GM18858 (cell line): ENCODE data around the gene MRPL28.
"Not testable (repeated sequence)": the region's sequence is repeated elsewhere in the genome, so short reads cannot be mapped to it uniquely, and the experiment has no call there.

Experiments
- ATAC-seq: cut with Tn5 transposase; IDR thresholded peaks from one replicate; pipeline ENCODE4 v1.9.1; 2021; ENCODE audit not compliant: unreplicated experiment

Gene MRPL28

GRCh38 chr16:341095-341973 is 29.0 kb downstream of the MRPL28 start:
- ATAC-seq = not testable (repeated sequence)

GRCh38 chr16:340370-341091 is 29.8 kb downstream of the MRPL28 start:
- ATAC-seq = no peak

- ATAC-seq = no peak
These were observed 30.7 kb downstream of the MRPL28 start for GRCh38 chr16:339680-340079.

DNA sequence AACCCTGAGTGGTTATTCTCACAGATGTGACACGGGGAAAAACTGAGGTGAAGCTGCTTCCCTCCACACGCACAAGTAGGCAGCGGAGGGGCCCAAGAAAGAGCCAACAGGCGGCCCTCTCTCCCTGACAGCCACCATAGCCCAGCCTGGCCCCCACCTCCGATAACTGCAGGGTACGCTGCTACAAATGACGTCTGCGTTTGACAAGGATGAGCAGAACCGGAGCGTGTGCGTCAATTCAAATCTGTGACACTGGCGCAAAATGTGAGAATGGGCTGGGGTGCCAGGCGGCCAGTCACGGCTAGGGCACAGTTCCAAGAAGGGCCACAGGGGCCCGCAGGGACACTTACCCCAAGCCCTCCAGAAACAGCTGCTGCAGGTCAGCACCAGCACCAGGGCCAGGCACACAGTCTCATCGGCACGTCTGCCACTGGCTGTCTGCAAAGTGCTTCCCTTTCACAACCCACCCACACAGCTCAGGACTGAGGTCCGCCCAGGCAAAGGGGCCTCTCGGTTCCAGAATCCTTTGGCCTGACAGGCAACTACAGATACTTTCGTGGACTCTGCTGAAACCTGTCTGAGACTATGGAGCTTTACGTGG is 32.3 kb downstream of the MRPL28 start:
- no peak for ATAC-seq

DNA sequence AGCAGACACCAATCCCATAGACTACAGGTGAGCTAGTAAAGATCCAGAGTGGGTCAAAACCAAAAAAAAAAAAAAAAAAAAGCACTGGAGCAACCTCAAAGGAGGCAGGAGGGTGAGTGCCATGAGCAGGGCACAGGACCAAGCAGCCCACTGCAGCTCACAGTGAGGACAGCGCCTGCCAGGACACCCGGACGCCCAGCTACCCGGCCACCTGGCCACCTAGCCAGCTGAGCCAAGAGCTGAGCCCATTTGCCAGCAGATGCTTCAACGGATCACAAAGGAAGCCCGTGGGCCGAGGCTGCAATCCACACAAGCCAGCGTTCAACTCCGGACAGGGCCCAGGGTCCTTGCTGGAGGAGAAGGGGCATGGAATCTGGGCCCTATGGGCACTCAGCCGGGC is 32.9 kb downstream of the MRPL28 start:
- ATAC-seq = no peak

DNA sequence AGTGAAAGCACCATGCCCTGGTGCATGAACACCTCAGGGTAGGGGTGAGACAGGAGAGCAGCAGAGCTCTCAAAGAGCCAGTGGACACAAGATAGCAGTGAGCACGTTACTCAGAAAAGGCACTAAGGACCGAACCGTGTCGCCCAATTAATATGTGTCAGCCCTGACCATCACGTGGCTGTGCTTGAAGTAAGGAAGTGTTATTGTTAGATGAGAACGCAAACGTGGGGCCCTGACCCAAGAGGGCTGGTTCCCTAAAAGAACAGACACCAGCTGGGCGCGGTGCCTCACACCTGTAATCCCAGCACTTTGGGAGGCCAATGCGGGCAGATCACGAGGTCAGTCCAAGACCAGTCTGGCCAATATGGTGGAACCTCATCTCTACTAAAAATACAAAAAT is 34.1 kb downstream of the MRPL28 start:
- ATAC-seq = no peak

- not testable (repeated sequence) for ATAC-seq
These were observed 35.3 kb downstream of the MRPL28 start for GRCh38 chr16:334861-335632.

DNA sequence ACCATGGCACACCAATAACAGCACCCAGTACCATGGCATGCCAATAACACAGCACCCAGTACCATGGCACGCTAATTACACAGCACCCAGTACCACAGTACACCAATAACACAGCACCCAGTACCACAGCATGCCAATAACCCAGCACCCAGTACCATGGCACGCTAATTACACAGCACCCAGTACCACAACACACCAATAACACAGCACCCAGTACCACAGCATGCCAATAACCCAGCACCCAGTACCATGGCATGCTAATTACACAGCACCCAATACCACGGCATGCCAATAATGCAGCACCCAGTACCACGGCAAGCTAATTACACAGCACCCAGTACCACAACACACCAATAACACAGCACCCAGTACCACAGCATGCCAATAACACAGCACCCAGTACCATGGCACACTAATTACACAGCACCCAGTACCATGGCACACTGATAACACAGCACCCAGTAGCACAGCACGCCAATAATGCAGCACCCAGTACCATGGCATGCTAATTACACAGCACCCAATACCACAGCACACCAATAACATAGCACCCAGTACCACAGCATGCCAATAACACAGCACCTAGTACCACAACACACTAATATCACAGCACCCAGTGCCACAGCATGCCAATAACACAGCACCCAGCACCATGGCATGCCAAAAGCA is 36.0 kb downstream of the MRPL28 start:
- not testable (repeated sequence) for ATAC-seq

- ATAC-seq = no peak
These were observed 36.8 kb downstream of the MRPL28 start for GRCh38 chr16:333406-334094.

- ATAC-seq = not testable (repeated sequence)
These were observed 39.0 kb downstream of the MRPL28 start for GRCh38 chr16:331181-331814.

- no peak for ATAC-seq
These were observed 39.6 kb downstream of the MRPL28 start for GRCh38 chr16:330741-331140.

DNA sequence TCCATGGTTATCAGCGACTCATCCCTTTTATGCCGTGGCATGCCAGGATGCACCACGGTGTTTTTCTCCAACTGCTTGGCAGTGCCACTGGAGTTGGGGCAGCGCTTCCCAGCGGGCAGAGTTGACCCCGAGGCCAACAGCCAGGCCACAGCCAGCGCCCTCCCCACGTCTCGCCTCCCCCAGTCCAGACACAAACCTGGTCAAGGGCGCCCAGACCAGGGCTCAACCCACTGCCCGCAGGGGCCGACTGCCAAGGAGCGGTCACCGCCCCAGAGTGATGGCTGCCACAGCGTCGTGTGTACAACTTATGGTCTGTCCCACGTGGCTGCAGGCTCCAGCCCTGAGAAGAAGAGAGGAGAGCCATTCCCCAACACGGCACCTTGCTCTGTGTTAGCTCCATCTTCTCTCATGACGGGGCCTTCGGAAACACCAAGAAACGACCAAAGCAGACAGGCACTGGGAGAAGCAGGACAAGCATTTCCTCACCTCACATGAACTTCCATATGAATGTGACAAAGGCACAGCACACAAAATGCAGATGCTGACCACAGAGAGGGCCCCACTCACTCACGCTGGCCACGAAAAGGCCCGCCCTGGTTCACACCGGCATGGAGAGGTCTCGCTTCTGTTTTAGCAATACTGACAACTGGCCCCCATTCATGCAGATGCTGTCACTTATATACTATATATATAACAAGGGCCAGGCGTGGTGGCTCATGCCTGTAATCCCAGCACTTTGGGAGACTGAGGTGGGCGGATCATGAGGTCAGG is 44.8 kb downstream of the MRPL28 start:
- no peak for ATAC-seq

- ATAC-seq = no peak
These were observed 45.6 kb downstream of the MRPL28 start for GRCh38 chr16:324451-325334.

DNA sequence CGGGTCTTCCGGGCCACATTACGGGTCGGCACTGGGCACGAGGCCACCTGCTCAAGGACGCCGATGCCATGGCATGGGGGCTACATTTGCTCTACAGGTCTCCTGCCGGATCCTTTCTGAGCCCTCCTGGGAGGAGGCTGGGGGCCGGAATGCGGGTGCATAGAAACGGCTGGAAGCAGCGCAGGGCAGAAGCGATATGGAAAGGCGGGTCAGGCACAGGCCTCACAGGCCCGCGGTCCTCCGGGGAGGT is 46.2 kb downstream of the MRPL28 start:
- no peak for ATAC-seq

DNA sequence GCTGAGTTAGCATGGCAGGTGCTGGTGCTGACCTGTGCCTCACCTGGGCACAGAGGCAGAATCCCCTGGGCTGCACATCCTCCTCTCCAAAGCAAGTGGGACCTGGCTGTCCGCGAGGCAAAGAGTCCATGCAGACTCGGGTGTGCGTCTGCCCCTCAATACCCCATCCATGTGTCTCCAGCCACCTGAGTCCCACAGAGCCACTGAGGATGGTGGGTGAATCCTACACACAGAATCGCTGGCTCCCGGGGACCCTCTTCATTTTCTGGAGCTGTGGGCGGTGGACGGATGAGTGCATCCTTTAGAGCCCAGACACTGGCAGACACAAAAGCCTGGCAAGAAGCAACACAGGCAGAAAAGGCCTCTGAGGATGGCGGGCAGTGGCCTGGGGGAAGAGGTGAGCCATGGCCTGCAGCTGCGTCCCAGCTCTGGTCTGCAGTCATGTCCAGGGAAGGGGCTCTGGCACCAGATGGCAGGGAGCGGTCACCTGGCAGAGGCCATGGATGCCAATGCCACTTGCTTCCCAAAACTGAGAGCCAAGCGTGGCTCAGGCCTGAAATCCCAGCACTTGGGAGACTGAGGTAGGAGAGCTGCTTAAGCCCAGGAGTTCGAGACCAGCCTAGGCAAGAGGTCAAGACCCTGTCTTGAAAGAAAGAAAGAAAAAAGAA is 47.7 kb downstream of the MRPL28 start:
- ATAC-seq = no peak

GRCh38 chr16:321532-321931 is 48.8 kb downstream of the MRPL28 start:
- ATAC-seq = no peak

DNA sequence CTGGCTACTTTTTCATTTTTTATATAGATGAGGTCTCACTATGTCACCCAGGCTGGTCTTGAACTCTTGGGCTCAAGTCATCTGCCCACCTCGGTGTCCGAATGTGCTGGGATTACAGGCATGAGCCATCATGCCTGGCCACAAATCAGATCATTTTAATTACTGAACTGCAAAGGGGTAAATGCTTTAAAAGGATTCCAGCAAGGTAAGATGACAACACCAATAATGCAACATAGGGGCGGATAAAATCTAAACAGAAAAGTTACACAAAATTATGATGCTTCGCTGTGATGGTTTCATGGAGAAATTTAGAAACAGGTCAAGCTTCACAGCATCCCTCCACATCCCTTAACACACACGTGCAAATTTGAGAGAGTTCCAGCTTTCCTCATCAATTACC is 50.1 kb downstream of the MRPL28 start:
- ATAC-seq = no peak

GRCh38 chr16:318628-319027 is 51.7 kb downstream of the MRPL28 start:
- ATAC-seq = no peak
